T-helper 2 cell (primary cell): ENCODE data around the gene MSH5.

Source experiments
- DNase-seq, 5 experiments: peaks; one replicate each; pipeline versions ENCODE4 v3.0.0 to v3.0.0-alpha.2; 2012 to 2022

MSH5 gene

GRCh38 chr6:31729979-31730630, 9.7 kb upstream of the MSH5 start:
- peak; percentile 28 to 76 (median 63) for DNase-seq

DNA sequence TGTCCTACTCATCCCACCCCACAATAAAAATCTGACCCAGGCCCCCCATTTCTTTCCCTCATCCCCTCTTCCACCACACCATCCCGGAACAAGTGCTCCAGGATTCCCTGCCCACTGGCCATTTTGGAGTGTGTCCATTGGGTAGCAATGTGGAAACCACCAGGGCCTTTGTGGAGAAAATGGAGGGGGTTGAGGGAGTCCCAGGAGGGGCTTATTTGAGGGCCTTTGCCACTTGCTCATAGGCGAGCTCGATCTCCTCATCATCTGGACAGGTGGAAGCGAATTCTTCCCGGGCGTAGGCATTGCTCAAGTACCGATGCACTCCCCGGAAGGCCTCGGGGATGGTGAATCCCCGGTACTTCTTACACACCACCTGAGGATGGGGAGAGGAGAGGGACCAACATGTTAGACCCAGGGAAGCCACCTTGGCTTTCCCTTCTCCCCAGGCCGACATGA, 9.1 kb upstream of the MSH5 start:
- DNase-seq, result no peak

GRCh38 chr6:31732029-31732428, 7.8 kb upstream of the MSH5 start:
- DNase-seq, result no peak

DNA sequence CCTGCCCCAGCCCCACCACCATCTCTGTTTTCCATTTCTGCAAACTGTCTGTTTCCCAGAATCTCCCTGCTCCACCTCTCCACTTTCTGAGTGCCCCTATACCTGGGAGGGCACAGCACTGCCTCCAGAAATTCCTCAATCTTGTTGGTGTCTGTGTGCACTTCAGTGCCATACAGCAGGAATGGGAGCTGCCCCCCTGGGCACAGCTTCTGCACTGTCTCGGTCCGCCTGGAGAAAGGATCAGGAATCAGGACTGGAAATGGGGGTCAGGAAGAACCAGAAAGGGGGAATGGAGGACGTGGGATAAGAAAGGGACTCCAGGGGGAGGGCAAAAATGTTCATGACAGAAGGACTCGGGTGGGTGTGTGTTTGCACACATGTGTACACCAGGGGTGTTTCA, 6.1 kb upstream of the MSH5 start:
- no peak for DNase-seq

DNA sequence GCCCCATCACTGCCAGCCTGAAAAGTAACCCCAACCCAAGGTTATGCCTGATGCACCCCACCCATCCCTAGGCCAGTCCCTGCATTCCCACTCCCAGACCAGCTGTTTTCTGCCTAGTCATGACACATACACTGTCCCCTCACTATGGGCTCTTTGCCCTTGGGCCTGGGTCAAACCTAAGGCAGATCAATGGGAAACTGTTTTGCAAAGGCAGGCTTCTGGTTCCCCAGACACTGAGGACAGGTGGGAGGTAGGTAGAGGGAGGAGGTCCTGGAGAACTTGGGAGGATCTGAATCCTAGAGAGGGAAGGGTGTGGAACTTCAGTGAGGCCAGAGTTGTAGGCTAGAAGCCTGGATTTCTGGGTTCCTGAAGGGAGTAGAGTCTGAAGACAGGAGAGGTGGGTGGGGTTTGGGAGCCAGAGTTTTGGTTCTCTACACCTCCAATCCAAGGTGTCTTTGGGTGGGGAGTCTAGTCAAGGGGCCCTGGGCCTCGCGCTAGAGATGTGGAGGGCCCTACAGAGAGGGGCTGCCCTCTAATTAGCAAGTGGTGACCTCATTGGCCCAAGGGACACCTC, 5.5 kb upstream of the MSH5 start:
- no peak for DNase-seq

- DNase-seq, result peak in 4 of 5 experiments; percentile 29 to 83 (median 46)
Measured at GRCh38 chr6:31734821-31735406, 4.9 kb upstream of the MSH5 start.

DNA sequence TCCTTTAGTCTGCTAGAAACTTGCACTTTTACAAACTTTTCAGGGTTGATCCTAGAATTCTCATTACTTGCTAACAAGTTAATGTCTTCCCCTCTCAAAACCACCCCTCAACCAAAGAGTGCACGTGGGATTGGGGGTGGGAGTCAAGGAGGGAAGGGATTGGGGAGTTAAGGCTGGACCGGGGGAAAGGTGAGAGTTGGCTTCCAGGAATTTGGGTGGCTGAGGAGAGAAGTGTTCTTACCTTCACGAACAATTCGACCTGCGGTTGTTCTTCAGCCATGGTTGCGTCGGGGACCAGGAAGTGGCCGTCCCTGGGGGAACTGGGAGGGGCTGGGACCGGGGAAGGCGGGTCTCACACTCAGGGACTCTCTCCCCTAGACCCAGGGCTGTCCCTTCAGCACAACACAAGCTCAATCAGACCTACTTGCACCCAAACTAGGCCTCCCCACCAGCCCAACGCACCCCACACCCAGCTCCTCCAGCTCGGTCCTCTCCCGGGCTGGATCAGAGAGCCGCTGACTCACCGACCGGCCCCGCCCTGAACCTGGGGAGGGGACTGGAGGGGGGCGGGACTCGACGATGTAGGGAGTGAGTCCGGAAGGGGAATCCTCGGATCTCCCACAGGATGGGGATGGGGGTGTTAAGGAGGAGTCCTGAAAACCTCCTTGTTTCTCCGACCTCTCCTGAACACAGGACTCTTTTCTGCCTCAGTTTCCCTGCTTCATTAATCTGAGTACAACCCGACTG, 3.6 kb upstream of the MSH5 start, which contains the start of gene CLIC1:
Gene CLIC1 (minus strand): TSS at position 510 of the 747 bp plus-strand sequence. CDS start 230 bp downstream, at position 280.
- DNase-seq, result peak; percentile 53 to 89 (median 66)

GRCh38 chr6:31736768-31737314, 3.0 kb upstream of the MSH5 start:
- no peak for DNase-seq

- DNase-seq, result peak in 1 of 5 experiments; percentile 35
Measured at GRCh38 chr6:31737315-31737990, 2.4 kb upstream of the MSH5 start.

DNA sequence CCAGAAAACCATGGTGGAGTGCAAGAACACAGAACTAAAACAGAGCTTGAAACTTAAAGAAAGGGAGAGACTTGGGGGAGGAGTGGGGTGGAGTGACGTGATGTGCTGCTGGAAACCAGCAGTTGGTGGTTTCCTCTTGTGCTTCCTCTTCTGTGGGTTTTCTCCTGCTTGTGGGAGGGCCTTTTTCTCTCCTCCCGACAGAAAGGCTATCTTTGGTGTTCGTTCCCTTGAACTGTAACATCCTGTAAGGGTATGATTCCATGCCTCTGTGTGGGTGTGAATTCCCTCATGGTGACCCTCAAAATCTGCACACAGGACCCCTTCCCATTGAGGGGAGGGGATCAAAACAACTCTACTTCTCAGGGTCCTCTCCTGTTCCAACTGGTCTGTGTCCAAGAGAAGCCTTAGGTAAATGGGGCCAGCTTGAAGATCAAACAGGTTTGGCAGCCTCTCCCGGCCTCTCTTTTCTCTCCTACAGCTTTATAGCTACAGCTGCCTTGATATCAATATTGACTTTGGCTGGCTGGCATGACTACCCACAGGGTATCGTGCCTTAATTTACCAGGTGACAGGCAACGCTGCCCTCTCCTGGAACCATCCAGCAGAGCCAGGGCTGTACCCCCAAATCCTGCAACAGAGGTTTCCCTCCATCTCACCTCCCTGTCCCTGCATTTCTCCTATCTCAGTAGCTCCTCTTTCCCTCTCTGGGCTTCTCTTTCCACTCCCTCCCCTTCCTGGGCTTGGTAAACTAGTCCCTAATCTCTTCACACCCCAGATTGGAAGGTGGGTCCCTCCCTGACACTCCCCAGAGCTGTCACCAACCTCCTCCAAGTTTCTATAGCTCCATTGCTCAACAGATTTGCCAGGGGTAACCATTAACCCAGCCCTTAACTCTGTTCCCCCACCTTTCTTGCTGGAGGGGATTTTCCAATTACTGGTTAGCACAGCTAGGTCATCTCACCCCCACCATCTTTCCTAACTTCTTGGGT, 1.5 kb upstream of the MSH5 start:
- peak in 4 of 5 experiments; percentile 30 to 95 (median 70) for DNase-seq

GRCh38 chr6:31740397-31741223, 805 bp downstream of the MSH5 start:
- peak in 1 of 5 experiments; percentile 24 for DNase-seq

- no peak for DNase-seq
Measured at GRCh38 chr6:31741815-31742214, 2.0 kb downstream of the MSH5 start.

- no peak for DNase-seq
Measured at GRCh38 chr6:31742894-31743293, 3.1 kb downstream of the MSH5 start.

- DNase-seq, result no peak
Measured at GRCh38 chr6:31744422-31744821, 4.6 kb downstream of the MSH5 start.

- no peak for DNase-seq
Measured at GRCh38 chr6:31749301-31750036, 9.7 kb downstream of the MSH5 start.

- no peak for DNase-seq
Measured at GRCh38 chr6:31750411-31751022, 10.7 kb downstream of the MSH5 start.

- DNase-seq, result no peak
Measured at GRCh38 chr6:31752739-31753319, 13.0 kb downstream of the MSH5 start.

DNA sequence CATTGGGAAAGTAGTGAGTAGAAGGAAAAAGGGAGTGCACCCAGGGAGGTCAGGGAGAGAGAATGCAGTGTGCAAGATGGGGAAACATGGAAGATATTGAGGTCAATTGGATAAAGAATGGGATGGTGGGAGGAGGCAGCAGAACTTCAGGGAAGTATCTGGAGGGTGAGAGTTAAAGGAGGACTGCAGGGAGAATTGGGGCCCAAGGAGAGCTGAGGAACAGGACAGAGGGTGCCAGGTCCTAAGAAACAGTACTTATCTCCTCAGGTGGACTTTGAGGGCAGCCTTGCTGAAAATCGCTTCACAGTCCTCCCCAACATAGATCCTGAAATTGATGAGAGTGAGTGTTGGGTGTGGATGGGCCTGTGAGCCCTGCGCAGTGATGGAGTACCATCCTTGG, 18.5 kb downstream of the MSH5 start:
- DNase-seq, result no peak

DNA sequence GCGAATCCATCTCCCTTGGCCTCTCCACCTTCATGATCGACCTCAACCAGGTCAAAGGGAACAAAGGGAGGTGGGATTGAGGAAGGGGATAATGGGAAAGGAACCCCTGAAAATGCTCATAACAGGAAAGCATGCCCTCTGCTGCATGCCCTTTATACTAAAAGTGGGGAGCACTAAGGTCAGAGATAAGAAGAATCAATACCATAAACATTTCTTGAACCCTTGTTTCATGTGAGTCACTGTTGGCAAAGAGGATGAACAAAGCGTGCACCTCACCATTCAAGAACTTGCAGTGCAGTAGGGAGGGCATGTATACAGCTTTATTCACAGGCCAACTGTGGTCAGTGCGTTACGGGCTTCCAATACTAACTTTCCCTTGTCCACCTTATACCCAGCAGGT, 21.0 kb downstream of the MSH5 start:
- no peak for DNase-seq
